Activated CD4-positive, alpha-beta T cell treated with anti-CD3 and anti-CD28 coated beads for 1 hour (primary cell): ENCODE measurements around the gene IL1RL2.

Experiments used
- DNase-seq: peaks from one replicate; pipeline ENCODE4 v3.0.0-alpha.2; 2020

IL1RL2 gene

GRCh38 chr2:102159295-102159694, 27.5 kb upstream of the IL1RL2 start:
- no peak for DNase-seq

- no peak for DNase-seq
Observed at GRCh38 chr2:102166189-102166845, 20.5 kb upstream of the IL1RL2 start.

DNA sequence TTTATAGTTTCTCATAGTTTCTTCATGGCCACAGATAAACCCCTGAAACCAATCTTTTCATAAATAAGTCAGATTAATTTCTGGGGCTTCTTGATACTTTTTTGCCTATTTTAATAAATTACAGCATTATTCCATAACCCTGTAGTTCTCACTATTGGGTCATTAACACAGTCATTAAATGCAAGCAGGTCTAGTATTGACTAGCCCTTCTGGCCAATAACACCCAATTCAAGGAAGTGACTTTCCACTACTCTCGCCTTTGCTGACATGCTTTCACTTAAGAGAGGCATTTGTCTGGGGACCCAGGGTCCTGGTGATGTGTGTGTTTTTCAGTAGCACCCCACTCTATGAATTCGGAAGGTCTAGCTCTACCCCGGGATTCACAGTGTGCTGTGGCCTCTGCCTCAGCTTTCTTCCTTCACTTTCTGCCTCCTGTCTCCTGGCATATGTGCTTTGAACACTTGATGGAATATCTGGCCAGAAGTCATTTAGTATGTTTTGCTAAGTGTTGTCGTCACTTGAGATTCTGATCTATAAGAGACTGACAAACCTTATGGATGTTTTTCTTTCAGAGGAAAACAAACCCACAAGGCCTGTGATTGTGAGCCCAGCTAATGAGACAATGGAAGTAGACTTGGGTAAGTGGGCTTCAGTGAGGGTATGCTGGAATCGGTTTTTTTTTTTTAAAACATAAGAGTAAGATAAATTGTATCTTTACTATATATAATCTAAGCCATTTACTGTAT, 18.6 kb upstream of the IL1RL2 start:
- DNase-seq, result no peak

GRCh38 chr2:102171946-102172345, 14.9 kb upstream of the IL1RL2 start:
- DNase-seq, result no peak

- DNase-seq, result no peak
Observed at GRCh38 chr2:102172745-102173144, 14.1 kb upstream of the IL1RL2 start.

GRCh38 chr2:102176172-102176571, 10.7 kb upstream of the IL1RL2 start:
- no peak for DNase-seq

DNA sequence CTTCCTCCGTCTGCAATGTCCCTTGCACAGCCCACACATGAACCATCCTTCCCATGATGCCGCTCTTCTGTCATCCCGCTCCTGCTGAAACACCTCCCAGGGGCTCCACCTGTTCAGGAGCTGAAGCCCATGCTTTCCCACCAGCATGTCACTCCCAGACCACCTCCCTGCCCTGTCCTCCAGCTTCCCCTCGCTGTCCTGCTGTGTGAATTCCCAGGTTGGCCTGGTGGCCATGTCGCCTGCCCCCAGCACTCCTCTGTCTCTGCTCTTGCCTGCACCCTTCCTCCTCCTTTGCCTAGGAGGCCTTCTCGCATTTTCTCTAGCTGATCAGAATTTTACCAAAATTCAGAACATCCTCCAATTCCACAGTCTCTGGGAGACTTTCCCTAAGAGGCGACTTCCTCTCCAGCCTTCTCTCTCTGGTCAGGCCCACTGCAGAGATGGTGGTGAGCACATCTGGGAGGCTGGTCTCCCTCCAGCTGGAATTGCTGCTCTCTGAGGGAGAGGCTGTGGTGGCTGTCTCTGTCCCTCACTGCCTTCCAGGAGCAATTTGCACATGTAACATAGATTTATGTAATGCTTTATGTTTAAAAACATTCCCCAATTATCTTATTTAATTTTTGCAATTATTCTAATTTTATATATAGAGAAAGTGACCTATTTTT, 8.9 kb upstream of the IL1RL2 start:
- no peak for DNase-seq

- no peak for DNase-seq
Observed at GRCh38 chr2:102179061-102179460, 7.8 kb upstream of the IL1RL2 start.

GRCh38 chr2:102179788-102180686, 6.8 kb upstream of the IL1RL2 start:
- no peak for DNase-seq

DNA sequence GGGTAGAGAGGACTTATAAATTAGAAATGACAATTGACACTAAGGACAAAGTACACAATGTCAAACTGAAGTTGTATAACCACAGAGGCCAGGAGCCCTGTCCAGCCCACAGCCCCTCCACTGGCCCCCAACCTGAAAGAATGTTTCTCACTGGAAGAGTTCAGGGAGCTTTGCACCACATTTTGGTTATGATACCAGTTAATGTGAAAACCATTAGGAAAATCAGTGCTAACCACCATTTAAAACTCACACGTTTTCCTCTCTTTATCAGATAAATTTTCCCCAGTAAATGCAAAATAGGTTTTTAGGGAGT, 6.2 kb upstream of the IL1RL2 start:
- no peak for DNase-seq

DNA sequence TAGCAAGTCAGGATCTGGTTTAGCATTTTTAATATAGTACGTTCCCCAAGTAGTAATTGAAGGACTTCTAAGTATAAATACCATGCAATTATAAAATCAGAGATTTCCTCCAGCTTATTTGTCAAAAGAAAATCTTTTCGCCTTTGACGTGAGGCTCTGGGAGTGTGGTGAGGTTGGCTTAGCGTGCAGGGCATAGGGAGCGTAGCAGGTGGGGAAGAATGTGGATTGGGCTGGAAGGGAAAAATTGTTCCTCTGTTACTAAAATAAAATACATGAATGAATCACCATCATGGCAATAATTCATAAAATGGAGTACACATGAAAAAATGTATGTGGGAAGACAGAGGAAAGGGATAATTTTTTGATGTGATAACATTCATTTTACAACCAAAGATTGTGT, 5.4 kb upstream of the IL1RL2 start:
- DNase-seq, result no peak

GRCh38 chr2:102181919-102182635, 4.7 kb upstream of the IL1RL2 start:
- DNase-seq, result no peak

- DNase-seq, result no peak
Observed at GRCh38 chr2:102184018-102184417, 2.8 kb upstream of the IL1RL2 start.

GRCh38 chr2:102184568-102184967, 2.3 kb upstream of the IL1RL2 start:
- DNase-seq, result no peak

- DNase-seq, result no peak
Observed at GRCh38 chr2:102185347-102185746, 1.5 kb upstream of the IL1RL2 start.

- DNase-seq, result peak; percentile 24
Observed at GRCh38 chr2:102187496-102188150, 800 bp downstream of the IL1RL2 start.

DNA sequence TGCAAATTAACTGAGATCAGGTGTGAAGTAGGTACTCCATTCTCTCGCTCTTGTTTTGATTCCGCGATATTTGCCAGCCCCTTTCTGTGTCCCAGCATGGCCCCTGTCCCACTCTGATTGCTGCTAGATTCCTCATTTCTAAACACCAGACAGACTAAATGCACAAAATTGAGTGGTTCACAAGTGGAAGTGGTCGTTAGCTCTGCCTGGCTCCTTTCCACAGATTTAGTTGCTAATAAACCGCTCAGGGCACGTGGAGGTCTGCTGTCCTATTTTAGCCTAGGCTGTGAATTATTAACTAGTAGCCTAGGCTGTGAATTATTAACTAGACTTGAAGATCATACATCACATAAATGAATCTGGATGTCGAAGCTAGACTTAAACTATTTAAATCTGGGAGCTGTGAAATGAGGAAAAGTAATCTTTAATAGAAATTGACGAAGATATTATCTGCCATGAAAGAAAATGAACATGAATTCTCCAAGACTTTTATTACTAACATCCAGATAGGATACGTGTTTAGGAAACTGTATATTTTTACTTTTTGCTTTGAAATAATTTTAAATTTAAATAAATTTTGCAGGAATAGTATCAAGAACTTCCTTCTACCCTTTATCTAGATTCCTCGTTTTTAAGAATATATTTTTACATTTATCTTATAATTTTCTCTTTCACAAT, 3.7 kb downstream of the IL1RL2 start:
- no peak for DNase-seq

DNA sequence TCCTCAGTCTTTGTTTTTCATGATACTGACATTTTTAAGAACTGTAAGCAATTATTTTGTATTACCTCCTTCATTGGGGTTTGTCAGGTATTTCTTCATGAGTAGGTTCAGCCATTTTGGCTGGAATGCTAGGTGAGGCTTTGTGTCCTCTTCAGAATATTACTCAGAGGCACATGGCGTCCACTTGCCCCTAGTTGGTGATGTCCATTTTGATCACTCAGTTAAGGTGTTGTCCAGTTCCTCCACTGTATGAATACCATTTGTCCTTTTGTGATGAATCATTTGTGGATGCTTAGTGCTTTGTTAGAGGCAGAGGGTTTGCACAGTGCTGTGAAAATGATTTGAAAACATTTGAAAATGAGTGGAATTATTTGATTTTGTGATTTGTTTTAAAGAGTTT, 4.7 kb downstream of the IL1RL2 start:
- no peak for DNase-seq

DNA sequence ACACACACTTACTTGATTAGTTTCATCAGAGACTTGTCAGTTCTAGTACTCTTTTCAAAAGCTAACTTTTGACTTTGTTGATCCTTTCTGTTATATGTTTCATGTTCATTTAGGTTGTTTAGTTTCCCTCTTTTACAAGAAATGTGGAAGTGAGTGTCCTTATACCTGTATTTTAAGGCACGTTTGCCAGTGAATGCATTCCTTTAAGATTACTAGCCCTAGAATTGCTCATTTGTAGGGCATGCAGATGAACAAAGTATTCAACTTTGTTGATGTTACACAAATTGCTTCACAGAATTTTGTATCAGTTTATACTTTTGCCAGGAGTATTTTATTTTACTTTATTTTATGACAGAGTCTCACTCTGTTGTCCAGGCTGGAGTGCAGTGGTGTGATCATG, 6.3 kb downstream of the IL1RL2 start:
- DNase-seq, result no peak

DNA sequence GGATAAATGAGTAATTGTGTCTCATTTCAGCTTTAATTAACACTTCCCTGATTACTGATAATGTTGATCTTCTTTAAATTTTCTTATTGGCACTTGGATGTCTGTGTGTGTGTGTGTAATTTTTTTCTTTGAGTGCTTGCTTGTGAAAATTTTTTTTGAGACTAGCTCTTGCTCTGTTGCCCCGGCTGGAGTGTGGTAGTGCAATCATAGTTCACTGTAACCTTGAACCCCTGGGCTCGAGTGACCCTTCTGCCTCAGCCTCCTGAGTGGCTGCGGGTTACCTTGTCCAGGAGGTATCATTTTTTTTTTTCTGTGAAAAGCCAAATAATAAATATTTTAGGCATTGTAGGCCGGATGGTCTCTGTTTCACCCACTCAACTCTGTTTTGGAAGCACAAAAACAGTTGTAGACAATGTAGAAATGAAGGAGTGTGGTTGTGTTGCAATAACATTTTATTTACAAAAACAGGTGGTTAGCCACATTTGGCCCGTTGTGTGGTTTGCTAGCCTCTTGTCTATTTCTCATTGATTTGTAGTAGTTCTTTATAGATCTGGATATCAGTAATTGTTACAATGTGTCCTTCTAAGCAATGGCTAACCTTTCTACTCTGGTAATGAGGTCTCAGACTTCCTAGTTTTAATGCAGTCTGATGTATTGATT, 7.9 kb downstream of the IL1RL2 start:
- no peak for DNase-seq
